Germinal center (tissue), 1 donor: Measurements from ENCODE around the gene DSCAM.
"Not testable (repeated sequence)": the region's sequence is repeated elsewhere in the genome, so short reads cannot be mapped to it uniquely, and the experiment has no call there.

Source experiments
- DNase-seq: peaks from one replicate; pipeline ENCODE4 v3.0.0; 2012; ENCODE audit warnings: mixed read lengths, low spot score

Gene DSCAM

DNA sequence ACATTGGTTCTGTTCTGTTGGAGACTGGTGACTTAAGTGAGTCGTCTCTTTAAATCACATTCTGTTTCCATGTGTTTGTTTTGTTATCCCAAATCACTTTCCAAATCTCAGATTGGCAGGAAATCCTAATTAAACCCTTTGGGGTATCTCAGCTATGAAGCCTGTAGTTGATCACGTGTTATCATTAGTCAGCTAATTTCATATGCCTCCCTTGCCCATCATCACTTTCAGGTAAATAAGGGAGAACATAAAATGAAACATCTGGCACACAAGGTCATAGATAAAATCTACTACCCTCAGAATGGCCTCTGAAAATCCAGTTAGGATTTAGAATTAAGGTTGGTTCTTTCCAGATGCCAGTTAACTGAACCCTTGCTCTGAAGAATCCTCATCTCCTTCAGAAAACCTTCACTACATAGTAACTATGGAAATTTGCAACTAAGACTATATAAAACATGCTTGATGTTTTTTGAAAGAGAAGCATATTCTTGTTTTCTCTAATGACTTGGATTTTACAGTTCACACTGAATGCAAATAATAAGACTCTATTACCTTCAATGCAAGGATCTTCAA lies 401.5 kb downstream of the DSCAM start:
- DNase-seq: no peak

- DNase-seq: not testable (repeated sequence)
These were observed 407.4 kb downstream of the DSCAM start for GRCh38 chr21:40439581-40439980.

- no peak for DNase-seq
These were observed 408.3 kb downstream of the DSCAM start for GRCh38 chr21:40438616-40439015.

DNA sequence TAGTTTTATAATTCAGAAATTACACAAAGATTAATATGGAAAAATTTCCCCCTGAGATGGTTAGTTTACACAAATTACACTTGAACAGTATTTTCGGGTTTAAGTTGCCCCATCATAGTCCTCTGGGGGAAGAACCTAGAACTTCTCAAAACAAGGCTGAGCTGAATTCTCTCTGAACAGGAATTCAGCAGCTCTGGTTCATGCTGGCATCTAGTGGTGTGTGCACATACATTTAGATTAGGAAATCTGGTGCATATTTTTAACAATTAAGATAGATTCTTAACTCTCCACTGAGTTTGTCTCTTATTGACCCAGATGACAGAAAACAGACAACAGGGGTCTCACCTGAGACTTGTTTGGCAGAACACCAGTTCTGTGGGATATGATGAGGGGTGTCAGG lies 410.7 kb downstream of the DSCAM start:
- DNase-seq: no peak

- DNase-seq: no peak
These were observed 413.4 kb downstream of the DSCAM start for GRCh38 chr21:40433538-40433937.

- DNase-seq: no peak
These were observed 421.0 kb downstream of the DSCAM start for GRCh38 chr21:40425981-40426380.

- no peak for DNase-seq
These were observed 423.9 kb downstream of the DSCAM start for GRCh38 chr21:40422896-40423635.

DNA sequence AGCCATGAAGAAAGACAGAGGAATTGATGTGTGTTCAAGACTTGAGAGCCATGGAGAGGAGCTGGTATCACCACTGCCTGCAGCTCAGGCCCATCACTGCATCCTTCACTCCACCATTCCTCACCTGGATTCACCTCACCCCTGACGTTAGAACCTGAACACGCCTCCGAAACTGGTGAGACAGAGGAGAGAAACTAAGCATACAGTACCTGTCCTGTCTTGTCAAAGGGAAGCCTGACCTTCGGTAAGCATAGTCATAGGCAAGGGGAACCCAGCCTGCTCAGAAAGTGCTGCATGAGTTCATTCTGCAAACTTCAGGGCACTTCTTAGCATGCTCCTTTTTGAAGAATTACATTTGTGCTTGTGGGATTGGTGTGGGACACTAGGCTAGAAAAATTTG lies 425.8 kb downstream of the DSCAM start:
- no peak for DNase-seq

- DNase-seq: no peak
These were observed 430.4 kb downstream of the DSCAM start for GRCh38 chr21:40416572-40416971.

GRCh38 chr21:40408561-40408960 lies 438.4 kb downstream of the DSCAM start:
- DNase-seq: no peak

DNA sequence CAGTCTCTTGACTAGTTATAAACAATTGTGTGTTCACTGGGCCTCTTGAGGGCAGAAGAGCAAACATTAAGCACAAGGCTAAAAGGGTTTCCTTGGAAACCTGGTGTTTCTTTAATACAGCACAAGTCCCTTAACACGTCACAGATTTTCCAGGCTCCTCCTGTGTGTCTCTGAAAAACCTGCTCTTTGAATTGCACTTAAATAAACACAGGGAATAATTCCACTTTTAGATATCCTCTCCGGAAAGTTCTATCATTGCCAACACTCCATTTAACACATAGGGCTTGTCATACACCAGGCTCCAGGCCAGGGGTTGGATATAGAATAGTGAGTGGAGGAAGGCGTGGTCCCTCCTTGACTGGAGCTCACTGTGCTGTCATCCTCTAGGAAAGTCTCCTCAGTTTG lies 442.6 kb downstream of the DSCAM start:
- no peak for DNase-seq

- DNase-seq: no peak
These were observed 443.9 kb downstream of the DSCAM start for GRCh38 chr21:40402884-40403582.

DNA sequence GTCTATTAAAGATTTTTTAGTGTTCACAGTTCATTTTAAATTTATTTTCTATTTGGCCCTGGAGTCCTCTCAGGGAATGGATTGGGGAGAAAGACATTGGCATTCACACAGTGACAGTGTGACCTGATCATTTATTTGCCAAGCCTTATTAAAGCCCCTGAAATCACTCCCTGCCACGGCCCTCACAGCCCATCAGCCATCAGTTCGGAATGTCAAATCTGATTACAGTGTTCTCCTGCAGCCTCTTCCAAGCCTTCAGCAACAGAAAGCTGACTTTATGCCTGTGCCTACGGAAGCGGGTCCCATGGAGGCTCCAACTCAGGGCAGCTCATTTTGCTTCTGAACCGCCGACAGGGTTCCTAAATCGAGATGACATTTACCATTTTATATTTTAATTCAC lies 451.2 kb downstream of the DSCAM start:
- DNase-seq: no peak

DNA sequence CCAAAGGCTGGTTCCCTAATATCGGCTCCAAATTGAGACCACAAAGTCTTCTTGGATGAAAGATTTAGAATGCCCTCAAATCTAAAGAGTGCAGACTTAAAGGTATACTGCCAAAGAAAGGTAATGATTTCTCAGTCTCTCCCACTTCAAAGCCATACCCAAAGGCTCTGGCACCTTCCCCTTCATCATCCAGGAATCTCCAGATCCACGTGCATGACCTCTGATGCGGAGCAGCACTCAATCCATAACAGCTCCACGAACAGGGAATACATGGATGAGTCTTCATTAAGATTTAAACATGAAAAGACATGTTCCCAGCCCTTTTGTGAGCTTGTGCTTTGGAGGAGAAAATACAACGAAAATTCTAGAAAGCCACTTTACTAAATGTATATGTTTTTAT lies 453.9 kb downstream of the DSCAM start:
- no peak for DNase-seq

GRCh38 chr21:40388046-40388445 lies 458.9 kb downstream of the DSCAM start:
- DNase-seq: no peak

DNA sequence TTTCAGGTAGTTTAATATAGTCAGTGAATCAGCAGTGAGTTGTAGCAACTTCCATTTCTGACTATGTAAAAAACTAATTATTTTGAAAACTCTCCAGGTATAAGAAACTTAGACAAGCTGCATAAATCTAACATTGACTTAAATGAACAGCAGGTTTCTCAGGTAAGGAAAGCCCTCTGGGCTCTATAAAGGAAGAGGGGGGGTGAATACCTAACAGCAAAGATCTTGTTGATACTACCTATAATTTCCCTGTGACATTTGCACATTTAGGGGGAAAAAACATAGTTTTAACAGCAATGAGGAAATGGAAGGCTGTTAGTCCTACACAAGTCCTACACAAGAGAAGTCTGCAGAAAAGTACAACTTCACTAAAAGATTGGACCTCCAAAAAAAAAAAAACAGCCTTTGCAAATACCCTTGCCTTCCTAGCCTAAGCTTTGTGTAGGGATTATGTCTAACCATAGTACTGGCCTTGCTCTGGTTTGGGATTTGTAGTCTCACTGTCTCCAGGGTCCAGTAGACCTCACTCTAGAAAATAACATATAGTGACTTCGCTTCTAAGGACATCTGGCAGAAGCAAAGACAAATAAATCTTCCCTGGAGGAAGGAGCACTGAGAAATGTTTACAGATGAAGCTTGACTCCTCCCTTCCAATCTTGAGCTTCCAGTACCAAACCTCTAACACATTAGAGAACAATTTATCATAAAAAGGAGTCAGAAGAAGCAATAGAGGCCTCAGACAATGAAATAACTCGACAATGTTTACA lies 459.8 kb downstream of the DSCAM start:
- DNase-seq: no peak

GRCh38 chr21:40386294-40386911 lies 460.6 kb downstream of the DSCAM start:
- DNase-seq: no peak

- no peak for DNase-seq
These were observed 461.1 kb downstream of the DSCAM start for GRCh38 chr21:40385883-40386282.

DNA sequence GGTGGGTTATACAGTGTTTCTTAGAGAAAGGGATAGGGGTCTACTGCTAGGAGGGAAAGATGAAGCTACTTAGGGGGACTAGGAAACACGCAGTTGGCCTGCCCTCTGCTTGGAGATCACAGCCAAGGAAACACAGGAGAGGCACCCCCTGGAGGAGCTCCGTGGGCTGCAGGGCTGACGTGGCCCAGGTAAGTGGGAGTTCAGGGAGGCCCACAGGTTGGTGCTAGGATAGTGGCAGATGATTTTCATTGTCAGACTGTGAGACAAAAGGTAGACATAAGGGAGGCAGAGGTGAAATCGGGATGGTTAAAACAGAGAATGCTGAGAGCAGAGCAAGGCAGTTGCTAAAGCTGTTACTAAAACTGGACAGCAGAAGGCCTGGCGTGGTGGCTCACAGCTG lies 463.0 kb downstream of the DSCAM start:
- no peak for DNase-seq

DNA sequence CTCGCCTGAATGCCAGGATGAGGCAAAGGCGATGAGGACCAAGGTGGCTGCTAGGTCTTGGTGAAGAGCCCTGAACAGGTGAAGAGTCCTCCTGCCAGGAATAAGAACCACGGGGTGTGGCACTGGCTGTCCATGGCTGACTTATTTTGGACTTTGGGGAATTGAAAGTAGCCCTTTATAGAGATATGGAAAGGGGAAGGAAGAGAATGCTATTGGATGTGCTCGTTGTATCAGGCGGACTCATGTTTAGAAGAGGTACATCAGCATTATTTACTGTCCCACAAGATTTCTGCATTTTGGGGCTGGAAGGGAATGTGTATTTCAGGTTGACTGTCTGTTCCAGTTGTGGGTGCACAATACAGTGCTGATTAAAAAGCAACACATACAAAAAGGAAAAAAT lies 465.8 kb downstream of the DSCAM start:
- no peak for DNase-seq

DNA sequence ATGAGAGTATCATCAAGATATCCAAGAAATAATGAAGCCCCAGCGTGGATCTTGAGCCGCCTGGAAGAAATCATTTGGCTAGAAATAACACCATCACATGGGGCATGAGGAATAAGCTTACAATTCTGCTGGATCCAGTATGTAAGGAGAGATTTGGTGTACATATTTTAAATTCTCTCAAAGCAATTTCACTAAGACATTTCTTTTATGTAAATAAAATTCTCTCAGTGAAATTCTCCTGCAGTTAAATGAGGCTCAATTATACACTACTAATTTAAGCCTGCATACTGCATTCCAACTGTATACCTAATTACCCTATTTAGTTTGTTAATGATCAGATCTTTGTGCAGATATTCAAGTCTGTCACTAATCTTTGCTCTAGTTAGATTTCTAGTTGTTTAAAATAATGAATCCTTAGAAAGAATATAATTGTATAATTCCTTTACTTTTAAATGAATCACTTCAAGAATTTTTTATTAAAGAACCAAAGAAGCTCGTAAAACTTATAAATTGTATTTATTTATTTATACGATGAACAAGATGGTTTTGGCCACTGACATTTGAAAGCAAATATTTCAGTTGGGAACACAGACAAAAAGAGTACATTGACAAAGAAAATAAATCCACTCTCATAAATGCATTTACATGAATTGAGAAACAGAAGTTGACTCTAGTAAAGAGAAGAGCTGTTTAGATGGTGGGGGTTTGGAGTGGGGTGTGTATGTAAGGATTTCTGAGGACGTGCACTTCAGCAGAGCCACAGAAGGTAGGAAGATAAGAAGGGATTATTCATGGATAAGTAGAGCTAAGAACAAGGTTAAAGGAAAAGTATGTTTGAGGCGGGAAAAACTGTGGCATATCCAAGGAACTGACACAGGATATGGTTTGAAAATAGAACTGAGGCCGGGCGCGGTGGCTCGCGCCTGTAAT lies 466.8 kb downstream of the DSCAM start:
- DNase-seq: no peak
